ENCODE results near the gene PARL. TPM values are rescaled to one million over a fixed set of nuclear protein-coding genes. Genes with fewer than 3 reads are reported as not detected.

The PARL gene
- total RNA-seq, 1 experiment from 2014 or later = 69.2 TPM

DNA sequence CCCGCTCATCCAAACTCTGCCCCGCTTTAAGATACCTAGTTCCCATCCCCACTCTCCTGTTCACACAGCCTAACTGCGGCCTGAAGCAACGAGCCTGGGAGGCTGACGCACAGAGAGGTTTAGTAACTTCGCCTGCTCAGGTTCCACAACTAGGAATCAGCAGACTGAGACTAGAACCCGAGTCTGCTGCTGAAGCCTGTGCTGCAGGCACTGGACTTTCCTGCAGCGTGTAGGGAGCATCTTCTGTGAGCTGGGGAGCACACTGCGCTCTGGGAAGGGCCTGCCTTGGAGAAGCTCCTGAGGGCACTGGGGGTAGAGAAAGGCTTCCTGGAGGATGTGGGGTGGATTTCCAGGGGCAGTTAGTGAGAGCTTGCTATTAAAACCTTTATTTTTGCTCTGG is 54.5 kb downstream of the PARL start:
- no peak overlapping the region for H3K27ac ChIP-seq (ENCODE audit: low read length)
- H3K9me3 ChIP-seq (ENCODE audit: low read length) = no peaks in the 10 kb centered on the region
- no peaks in the 10 kb centered on the region for H3K9me2 ChIP-seq (replicated peaks; ENCODE audit: low read length)
- TF ChIP-seq, protein P1, sequence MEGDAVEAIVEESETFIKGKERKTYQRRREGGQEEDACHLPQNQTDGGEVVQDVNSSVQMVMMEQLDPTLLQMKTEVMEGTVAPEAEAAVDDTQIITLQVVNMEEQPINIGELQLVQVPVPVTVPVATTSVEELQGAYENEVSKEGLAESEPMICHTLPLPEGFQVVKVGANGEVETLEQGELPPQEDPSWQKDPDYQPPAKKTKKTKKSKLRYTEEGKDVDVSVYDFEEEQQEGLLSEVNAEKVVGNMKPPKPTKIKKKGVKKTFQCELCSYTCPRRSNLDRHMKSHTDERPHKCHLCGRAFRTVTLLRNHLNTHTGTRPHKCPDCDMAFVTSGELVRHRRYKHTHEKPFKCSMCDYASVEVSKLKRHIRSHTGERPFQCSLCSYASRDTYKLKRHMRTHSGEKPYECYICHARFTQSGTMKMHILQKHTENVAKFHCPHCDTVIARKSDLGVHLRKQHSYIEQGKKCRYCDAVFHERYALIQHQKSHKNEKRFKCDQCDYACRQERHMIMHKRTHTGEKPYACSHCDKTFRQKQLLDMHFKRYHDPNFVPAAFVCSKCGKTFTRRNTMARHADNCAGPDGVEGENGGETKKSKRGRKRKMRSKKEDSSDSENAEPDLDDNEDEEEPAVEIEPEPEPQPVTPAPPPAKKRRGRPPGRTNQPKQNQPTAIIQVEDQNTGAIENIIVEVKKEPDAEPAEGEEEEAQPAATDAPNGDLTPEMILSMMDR (conservative IDR thresholded peaks at IDR 0.05; ENCODE audit: low read depth, low read length) = no peak
- no peak for TF ChIP-seq EZH2phosphoT487 (IDR thresholded peaks at IDR 0.05; ENCODE audit: borderline replicate concordance, low read length)
- TF ChIP-seq EZH2 (IDR thresholded peaks at IDR 0.05; ENCODE audit: low read length, unreplicated experiment) = no peak
- H3K4me2 ChIP-seq (ENCODE audit: low read length) = no peak overlapping the region
- H3K36me3 ChIP-seq (ENCODE audit: low read depth, low read length) = peaks cover 19% of the 10 kb centered on the region; the same call in 1 of the 2 replicates
- ChIA-PET CTCF (no interaction called here), POLR2A (ENCODE audit: unreplicated experiment) (no interaction called here)
- ATAC-seq (no peak), DNase-seq (no peak)
- H3K79me2 ChIP-seq (ENCODE audit: low read length) = no peaks in the 10 kb centered on the region
- BruUV-seq (replicated peaks) = no TSS peak
- H3K27me3 ChIP-seq (ENCODE audit: low read length) = no peaks in the 10 kb centered on the region
- H4K20me1 ChIP-seq (ENCODE audit: low read length) = no peaks in the 10 kb centered on the region
- H2AFZ ChIP-seq (ENCODE audit: low read length) = no peak overlapping the region
- H3F3A ChIP-seq (ENCODE audit: low read length, unreplicated experiment) = peaks cover 6% of the 10 kb centered on the region
- H3K9ac ChIP-seq (ENCODE audit: low read length) = no peak overlapping the region
- intact Hi-C loops (cut with micrococcal nuclease) = no loop called here
- H3K4me3 ChIP-seq (ENCODE audit: low read length) = no peak overlapping the region
- peaks cover 4% of the 10 kb centered on the region; the same call in 1 of the 2 replicates for H3K4me1 ChIP-seq (ENCODE audit: insufficient read depth, low read length)

DNA sequence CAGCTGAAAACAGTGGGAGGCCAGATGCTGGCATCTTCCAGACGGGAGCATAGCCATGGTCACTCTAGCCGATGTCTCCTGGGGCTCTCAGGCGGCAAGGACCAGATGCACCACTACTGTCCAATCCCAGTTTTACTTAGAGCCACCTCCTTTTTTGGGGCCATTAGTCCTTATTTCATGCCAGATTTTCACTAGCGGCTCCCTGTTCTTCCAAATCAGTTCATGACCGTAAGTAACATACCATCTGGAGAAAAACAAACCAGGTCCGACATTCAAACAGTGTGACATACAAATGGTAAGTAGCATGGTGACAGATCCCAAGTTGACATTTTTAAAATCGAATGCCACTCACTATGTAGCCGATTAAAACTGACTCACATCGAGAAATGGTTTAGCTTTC is 55.2 kb downstream of the PARL start:
- no peaks in the 10 kb centered on the region for H4K20me1 ChIP-seq (ENCODE audit: low read length)
- H3K9me3 ChIP-seq (ENCODE audit: low read length) = no peaks in the 10 kb centered on the region
- no peak overlapping the region for H3K9ac ChIP-seq (ENCODE audit: low read length)
- H3F3A ChIP-seq (ENCODE audit: low read length, unreplicated experiment) = peaks cover 6% of the 10 kb centered on the region
- H3K36me3 ChIP-seq (ENCODE audit: low read depth, low read length) = peaks cover 19% of the 10 kb centered on the region; the same call in 1 of the 2 replicates
- H3K79me2 ChIP-seq (ENCODE audit: low read length) = no peaks in the 10 kb centered on the region
- no TSS peak for BruUV-seq (replicated peaks)
- ChIA-PET CTCF (no interaction called here), POLR2A (ENCODE audit: unreplicated experiment) (no interaction called here)
- ATAC-seq = no peak
- H3K4me2 ChIP-seq (ENCODE audit: low read length) = no peak overlapping the region
- H3K4me1 ChIP-seq (ENCODE audit: insufficient read depth, low read length) = peaks cover 4% of the 10 kb centered on the region; the same call in 1 of the 2 replicates
- H3K27me3 ChIP-seq (ENCODE audit: low read length) = no peaks in the 10 kb centered on the region
- no peaks in the 10 kb centered on the region for H3K9me2 ChIP-seq (replicated peaks; ENCODE audit: low read length)
- TF ChIP-seq EZH2 (IDR thresholded peaks at IDR 0.05; ENCODE audit: low read length, unreplicated experiment) (no peak), EZH2phosphoT487 (IDR thresholded peaks at IDR 0.05; ENCODE audit: borderline replicate concordance, low read length) (no peak)
- TF ChIP-seq, protein P1 (conservative IDR thresholded peaks at IDR 0.05; ENCODE audit: low read depth, low read length) = no peak
- no peak overlapping the region for H3K27ac ChIP-seq (ENCODE audit: low read length)
- intact Hi-C loops (cut with micrococcal nuclease) = no loop called here
- H2AFZ ChIP-seq (ENCODE audit: low read length) = no peak overlapping the region
- H3K4me3 ChIP-seq (ENCODE audit: low read length) = no peak overlapping the region
- no peak for DNase-seq

DNA sequence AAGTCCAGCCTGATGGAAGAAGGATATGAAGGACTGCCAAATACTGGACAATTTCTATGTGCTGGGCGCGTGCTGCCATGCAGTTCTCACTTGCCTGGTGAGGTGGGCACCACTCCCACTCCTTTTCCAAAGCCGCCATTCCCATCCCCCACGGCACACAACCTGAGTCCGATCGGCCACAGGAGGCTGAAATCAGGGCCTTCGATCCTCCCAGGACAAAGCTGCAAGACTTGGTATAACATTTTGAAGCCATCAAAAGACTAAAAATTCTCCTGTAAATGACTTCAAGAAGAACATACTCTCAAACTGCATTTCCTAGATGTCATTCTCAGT is 56.2 kb downstream of the PARL start:
- Histone ChIP-seq H3K27me3 (ENCODE audit: low read length) (no peaks in the 10 kb centered on the region), H3K4me2 (ENCODE audit: low read length) (no peak overlapping the region), H3K9ac (ENCODE audit: low read length) (no peak overlapping the region), H4K20me1 (ENCODE audit: low read length) (no peaks in the 10 kb centered on the region), H3K36me3 (ENCODE audit: low read depth, low read length) (peaks cover 17% of the 10 kb centered on the region; the same call in 1 of the 2 replicates), H3K27ac (ENCODE audit: low read length) (no peak overlapping the region), H2AFZ (ENCODE audit: low read length) (no peak overlapping the region), H3K9me3 (ENCODE audit: low read length) (no peaks in the 10 kb centered on the region), H3K4me3 (ENCODE audit: low read length) (no peak overlapping the region), H3K4me1 (ENCODE audit: insufficient read depth, low read length) (peaks cover 8% of the 10 kb centered on the region), H3K9me2 (replicated peaks; ENCODE audit: low read length) (no peaks in the 10 kb centered on the region), H3K79me2 (ENCODE audit: low read length) (no peaks in the 10 kb centered on the region), H3F3A (ENCODE audit: low read length, unreplicated experiment) (peaks cover 6% of the 10 kb centered on the region)
- DNase-seq (no peak), ATAC-seq (no peak)
- TF ChIP-seq, protein P1 (conservative IDR thresholded peaks at IDR 0.05; ENCODE audit: low read depth, low read length) = no peak
- CTCF ChIA-PET = no interaction called here
- no TSS peak for BruUV-seq (replicated peaks)
- intact Hi-C loops (cut with micrococcal nuclease) = no loop called here
- POLR2A ChIA-PET (ENCODE audit: unreplicated experiment) = no interaction called here
